Hepatic stellate cell (primary cell): ENCODE data around the gene FKRP.
A peak's percentile ranks its signal among the peaks of the same experiment; 100 is the strongest.
"Not testable (repeated sequence)": the region's sequence is repeated elsewhere in the genome, so short reads cannot be mapped to it uniquely, and the experiment has no call there.

Source experiments
- DNase-seq: peaks from one replicate; pipeline ENCODE4 v3.0.0; 2011; ENCODE audit warnings: low spot score

FKRP gene

DNA sequence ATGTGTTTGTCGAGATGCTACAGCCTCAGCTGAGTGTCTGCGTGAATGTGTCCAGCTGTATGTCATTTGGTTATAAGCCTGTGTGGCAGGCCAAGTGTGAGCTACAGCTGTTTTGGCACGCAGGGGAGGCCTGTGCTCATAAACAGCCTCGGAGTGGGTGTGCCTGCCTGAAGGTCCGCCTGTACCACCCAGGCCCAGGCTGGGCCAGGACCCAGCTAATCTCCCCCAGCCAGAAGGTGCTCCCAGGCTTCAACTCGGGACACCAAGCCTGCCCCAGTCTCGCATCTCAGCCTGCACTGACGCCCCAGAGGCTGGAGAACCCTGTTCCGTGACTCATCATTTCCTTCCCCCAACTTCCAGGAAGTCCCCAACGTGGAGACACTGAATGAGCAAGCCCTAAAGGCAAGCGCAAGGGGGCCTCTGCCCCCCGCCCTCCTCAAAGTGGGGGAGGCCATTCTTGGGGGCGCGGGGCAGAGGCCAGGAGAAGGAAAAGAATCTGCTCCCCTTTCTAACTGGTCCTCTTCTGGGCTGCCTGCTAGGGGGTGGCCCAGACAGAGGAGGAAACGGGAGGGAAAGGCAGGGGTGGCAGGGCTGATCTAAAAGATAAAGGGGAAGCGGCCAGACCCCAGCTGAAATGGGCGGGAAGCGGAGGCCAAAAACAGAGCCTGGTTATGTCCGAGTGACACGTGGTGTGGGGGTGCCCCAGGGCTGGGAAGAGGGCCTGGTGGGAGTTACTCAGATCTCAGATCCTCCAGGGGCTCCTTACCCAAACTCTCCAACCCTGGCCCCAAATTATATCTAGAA is 40.6 kb downstream of the FKRP start:
- DNase-seq: peak; percentile 93

GRCh38 chr19:46787040-46787330 is 41.1 kb downstream of the FKRP start:
- DNase-seq: no peak

DNA sequence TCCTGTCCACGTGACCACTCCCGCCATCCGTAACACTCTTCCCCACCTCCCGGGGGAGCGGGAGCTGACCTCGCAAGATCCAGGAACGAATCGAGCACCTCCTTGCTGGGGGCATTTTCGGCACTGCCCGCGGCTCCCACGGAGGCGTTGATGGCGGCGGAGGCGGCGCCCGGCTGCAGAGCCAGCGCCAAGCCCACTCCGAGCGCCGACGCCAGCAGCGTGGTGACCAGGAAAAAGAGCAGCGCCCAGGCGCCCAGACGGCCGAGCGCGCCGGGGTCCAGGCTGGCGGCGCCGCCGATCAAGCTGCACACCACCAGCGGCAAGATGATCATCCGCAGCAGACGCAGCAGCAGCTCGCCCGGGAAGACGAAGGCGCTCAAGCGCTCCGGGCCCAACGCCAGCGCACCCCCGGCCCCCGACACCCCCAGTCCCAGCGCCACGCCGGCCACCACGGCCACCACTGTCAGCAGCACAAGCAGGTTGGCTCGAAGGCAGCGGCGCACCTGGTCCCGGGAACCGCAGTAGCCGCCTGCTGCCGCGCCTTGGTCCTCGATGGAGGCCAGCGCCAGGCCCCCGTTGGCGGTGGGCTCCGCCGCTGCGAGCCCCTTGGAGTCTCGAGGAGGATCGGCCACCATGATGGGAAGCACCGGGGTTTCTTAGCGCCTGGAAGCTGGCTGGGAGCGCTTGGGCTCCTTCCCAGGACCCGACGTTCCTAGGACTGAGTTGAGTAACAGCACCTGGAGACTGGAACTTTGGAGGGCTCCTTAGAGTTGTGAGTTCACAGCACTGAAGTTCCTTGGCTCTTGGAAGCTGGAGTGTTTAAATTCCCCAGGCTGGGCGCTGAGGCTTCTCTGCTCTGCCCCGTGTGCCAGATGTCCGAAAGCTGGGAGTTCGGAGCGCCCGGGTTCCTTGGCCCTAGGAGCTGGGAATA is 41.7 kb downstream of the FKRP start:
- DNase-seq: peak; percentile 74

DNA sequence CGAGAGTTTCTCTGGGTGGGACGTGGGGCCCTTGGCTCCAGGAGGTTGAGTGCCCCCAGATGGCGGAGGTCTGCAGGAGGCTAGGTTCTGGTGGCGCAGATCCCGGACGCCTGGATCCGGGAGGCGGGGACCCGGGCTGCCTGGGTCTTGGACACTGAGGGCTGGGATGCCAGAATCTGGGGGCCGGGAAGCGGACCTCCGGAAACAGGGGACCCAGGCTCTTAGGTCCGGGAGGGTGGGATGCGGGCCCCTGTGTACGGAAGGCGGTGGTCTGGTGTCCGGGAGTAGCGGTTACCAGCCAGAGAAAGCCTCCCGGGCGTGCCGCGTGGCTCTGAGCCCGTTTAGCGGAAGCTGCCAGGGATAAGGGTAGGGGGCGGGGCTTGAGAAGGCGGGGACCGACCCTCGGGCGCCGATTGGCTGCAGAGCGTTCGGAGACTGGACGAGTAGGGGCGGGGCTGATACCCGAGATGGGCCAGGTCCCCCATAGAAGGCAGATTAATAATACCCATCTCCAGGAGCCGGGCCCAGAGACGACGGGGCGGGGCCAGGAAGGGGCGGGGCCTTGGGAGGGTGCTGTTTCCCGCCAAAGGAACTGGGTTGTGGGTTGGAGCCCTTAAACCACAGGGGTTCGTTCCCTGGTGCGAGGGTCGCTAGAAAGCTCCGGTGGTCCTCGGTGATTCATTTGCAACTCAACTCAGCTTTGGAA is 42.6 kb downstream of the FKRP start, which contains the start of gene SLC1A5:
TSS of gene SLC1A5 (minus strand) at position 333 of the 706 bp plus-strand sequence. CDS start 629 bp downstream, outside the sequence.
- DNase-seq: peak; percentile 98

- DNase-seq: no peak
These were observed 43.1 kb downstream of the FKRP start for GRCh38 chr19:46788968-46789338.

GRCh38 chr19:46789371-46789770 is 43.5 kb downstream of the FKRP start:
- DNase-seq: no peak

GRCh38 chr19:46791944-46792343 is 46.1 kb downstream of the FKRP start:
- no peak for DNase-seq

GRCh38 chr19:46797881-46798280 is 52.0 kb downstream of the FKRP start:
- no peak for DNase-seq

DNA sequence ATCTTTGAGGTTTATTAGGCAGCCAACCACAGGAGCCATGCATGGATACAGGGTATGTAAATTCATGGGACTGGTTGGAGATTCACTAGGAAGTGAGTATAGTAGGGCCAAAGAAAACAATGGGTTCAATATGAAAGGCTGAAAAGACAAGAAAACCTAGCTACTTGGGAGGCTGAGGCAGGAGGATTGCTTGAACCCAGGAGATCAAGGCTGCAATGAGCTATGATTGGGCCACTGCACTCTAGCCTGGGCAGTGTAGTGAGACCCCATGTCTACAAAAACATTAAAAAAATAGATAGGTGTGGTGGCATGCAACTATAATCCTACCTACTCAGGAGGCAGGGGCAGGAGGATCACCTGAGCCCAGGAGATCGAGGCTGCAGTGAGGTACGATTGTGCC is 52.9 kb downstream of the FKRP start:
- no peak for DNase-seq

- DNase-seq: no peak
These were observed 56.3 kb downstream of the FKRP start for GRCh38 chr19:46802152-46802551.

- no peak for DNase-seq
These were observed 57.7 kb downstream of the FKRP start for GRCh38 chr19:46803555-46803954.

GRCh38 chr19:46804432-46804831 is 58.6 kb downstream of the FKRP start:
- not testable (repeated sequence) for DNase-seq

DNA sequence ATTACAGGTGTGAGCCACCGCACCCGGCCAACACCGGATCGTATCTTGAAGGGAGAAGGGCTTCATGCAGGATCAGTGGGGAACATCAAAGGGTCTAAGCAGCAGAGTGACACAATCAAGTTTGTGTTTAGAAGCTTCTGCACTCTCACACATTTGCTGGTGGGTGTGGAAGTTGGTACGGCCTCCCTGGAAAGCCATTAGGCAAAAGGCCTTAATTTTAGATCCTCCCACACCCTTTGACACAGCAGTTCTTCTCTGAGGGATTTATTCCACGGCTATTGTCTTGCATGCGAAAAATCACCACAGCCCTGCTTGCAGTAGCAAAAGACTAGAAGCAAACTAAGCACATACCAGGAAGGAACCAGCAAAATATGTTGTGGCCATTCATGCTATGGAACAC is 60.8 kb downstream of the FKRP start:
- no peak for DNase-seq
